Fibroblast of lung (primary cell): Measurements from ENCODE around the gene KRTAP5-6. TPM values are rescaled to one million over a fixed set of nuclear protein-coding genes. Genes with fewer than 3 reads are reported as not detected.
A peak's percentile ranks its signal among the peaks of the same experiment; 100 is the strongest.

ENCODE experiments used
- DNase-seq, 2 donors: peaks; one replicate each; pipeline versions ENCODE4 v3.0.0 to v3.0.0-alpha.2; 2010; ENCODE audit warnings: low read depth in 2 of 2
- H2AFZ ChIP-seq: 2 replicates; pipeline ENCODE4 v1.5.1; 2012; ENCODE audit warnings: low read length, control low read depth, inconsistent platforms
- H3K27ac ChIP-seq: 2 replicates; pipeline ENCODE4 v1.5.1; 2011; ENCODE audit warnings: low read length, control low read depth; ENCODE audit not compliant: insufficient read depth
- H3K27me3 ChIP-seq: 2 replicates; pipeline ENCODE4 v1.5.1; 2011; ENCODE audit warnings: mild to moderate bottlenecking, low read length; ENCODE audit not compliant: control insufficient read depth, insufficient read depth
- H3K36me3 ChIP-seq: 2 replicates; pipeline ENCODE4 v1.5.1; 2011; ENCODE audit warnings: low read length; ENCODE audit not compliant: control insufficient read depth, insufficient read depth
- H3K4me1 ChIP-seq: 2 replicates; pipeline ENCODE4 v1.5.1; 2011; ENCODE audit warnings: low read length; ENCODE audit not compliant: control insufficient read depth, insufficient read depth; ENCODE audit errors: extremely low read depth
- H3K4me2 ChIP-seq: 2 replicates; pipeline ENCODE4 v1.5.1; 2011; ENCODE audit warnings: low read length, control low read depth; ENCODE audit not compliant: insufficient read depth; ENCODE audit errors: extremely low read depth
- H3K4me3 ChIP-seq, 4 experiments: fragments of 200-600 bp in 1 of 4; sonication (generic) in 1 of 4; replicated peaks in 1 of 4; 2 replicates each; pipeline ENCODE4 v1.5.1; 2011 to 2016; ENCODE audit warnings: low read length in 4 of 4, low read depth in 3 of 4, mild to moderate bottlenecking in 3 of 4, control low read depth in 2 of 4, inconsistent platforms in 1 of 4, mixed read lengths in 1 of 4; ENCODE audit not compliant: insufficient read depth in 1 of 4; ENCODE audit errors: control extremely low read depth in 1 of 4
- H3K79me2 ChIP-seq: 2 replicates; pipeline ENCODE4 v1.5.1; 2012; ENCODE audit warnings: mild to moderate bottlenecking, low read length, inconsistent platforms; ENCODE audit not compliant: control insufficient read depth, insufficient read depth
- H3K9ac ChIP-seq: 2 replicates; pipeline ENCODE4 v1.5.1; 2011; ENCODE audit warnings: mild to moderate bottlenecking, low read length, control low read depth; ENCODE audit not compliant: insufficient read depth
- H3K9me3 ChIP-seq: 2 replicates; pipeline ENCODE4 v1.5.1; 2012; ENCODE audit warnings: low read depth, low read length; ENCODE audit not compliant: control insufficient read depth, insufficient read depth
- H4K20me1 ChIP-seq: 2 replicates; pipeline ENCODE4 v1.5.1; 2011; ENCODE audit warnings: low read length; ENCODE audit not compliant: control insufficient read depth, insufficient read depth; ENCODE audit errors: extremely low read depth
- CTCF ChIP-seq, 2 donors: IDR thresholded peaks in 1 of 2; conservative IDR thresholded peaks in 1 of 2; 1 replicate in 1 of 2; 2 replicates in 1 of 2; pipeline ENCODE4 v1.5.1; 2011 to 2012; ENCODE audit warnings: low read length in 2 of 2, control low read depth in 1 of 2, inconsistent platforms in 1 of 2, low read depth in 1 of 2, mild to moderate bottlenecking in 1 of 2
- EZH2 ChIP-seq: IDR thresholded peaks from 2 replicates; pipeline ENCODE4 v1.5.1; 2012; ENCODE audit warnings: low read length, control low read depth, mild to moderate bottlenecking; ENCODE audit errors: missing control alignments
- polyA plus RNA-seq, 2 donors: library from polyadenylated mRNA; depleted of rRNA in 1 of 2; stranded (reverse) in 1 of 2; unstranded in 1 of 2; fragments of >200 nt; gene quantifications; 2 replicates each; pipeline ENCODE4 v1.2.1, GENCODE V29; 2011 to 2012; ENCODE audit warnings: missing spikeins in 1 of 2
- total RNA-seq: library from RNA; depleted of rRNA; stranded (reverse); fragments of >200 nt; gene quantifications from 2 replicates; pipeline ENCODE4 v1.2.1, GENCODE V29; 2014

The KRTAP5-6 gene
- total and polyA plus RNA-seq, 2 donors (not counting 1 experiment from before 2014, with no cell fraction given) = not detected

DNA sequence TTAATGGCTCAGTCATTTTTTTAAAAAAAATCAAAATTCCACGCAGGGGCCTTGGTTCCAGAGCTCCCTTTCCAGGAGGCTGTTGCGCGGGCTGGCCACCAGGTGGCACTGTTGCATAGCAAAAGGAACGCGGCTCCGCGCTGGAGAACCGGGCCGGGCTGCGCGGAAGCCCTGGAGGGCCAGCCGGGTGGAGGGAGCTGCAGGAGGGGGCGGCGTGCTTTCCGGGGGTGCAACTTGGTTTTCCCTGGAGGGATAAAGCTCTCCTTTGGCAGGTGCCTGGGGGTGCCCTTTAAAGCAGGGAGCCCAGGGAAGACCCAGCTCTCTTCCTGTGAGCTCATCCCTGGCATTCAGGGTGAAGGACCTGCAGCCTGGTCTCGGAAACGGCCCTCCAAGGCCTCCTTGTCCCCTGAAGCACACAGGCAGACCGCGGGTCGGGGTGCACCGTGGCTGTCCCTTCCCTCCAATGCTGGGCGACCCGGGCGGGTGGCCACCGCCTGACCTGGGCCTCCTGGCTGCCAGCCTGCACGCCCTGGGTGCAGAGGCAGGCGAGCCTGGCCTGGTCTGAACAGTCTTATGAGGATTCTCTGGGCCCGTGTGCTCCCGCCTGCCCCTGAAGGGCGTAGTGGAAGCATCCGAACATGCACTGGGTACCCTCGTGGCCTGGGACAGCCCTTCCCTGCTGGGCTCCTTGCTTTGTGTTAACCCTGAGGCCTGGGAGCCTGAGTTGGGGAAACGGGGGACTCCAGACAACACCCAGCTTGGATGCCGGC lies 44.0 kb upstream of the KRTAP5-6 start:
- no peaks in the 10 kb centered on the region for H3K4me1 ChIP-seq
- H3K27ac ChIP-seq = no peak overlapping the region
- H3K9me3 ChIP-seq = no peaks in the 10 kb centered on the region
- peak; percentile 22 to 47 for DNase-seq
- peaks cover 4% of the 10 kb centered on the region for H3K27me3 ChIP-seq
- no peak overlapping the region for H3K4me3 ChIP-seq
- TF ChIP-seq CTCF (conservative IDR thresholded peaks at IDR 0.05 in 1 of 2, IDR thresholded peaks at IDR 0.05 in 1 of 2; ENCODE audit: low read depth in 1 of 2, low read length in 2 of 2) (peak; percentile 87 to 90), EZH2 (no peak)
- no peak overlapping the region for H3K9ac ChIP-seq
- H3K36me3 ChIP-seq = no peaks in the 10 kb centered on the region
- no peak overlapping the region for H2AFZ ChIP-seq
- no peaks in the 10 kb centered on the region for H4K20me1 ChIP-seq
- H3K4me2 ChIP-seq = no peak overlapping the region
- H3K79me2 ChIP-seq = no peaks in the 10 kb centered on the region

- H3K27ac ChIP-seq = no peak overlapping the region
- H3K4me1 ChIP-seq = no peaks in the 10 kb centered on the region
- H3K9ac ChIP-seq = no peak overlapping the region
- H3K4me2 ChIP-seq = no peak overlapping the region
- H2AFZ ChIP-seq = no peak overlapping the region
- no peaks in the 10 kb centered on the region for H3K9me3 ChIP-seq
- TF ChIP-seq CTCF (conservative IDR thresholded peaks at IDR 0.05 in 1 of 2, IDR thresholded peaks at IDR 0.05 in 1 of 2; ENCODE audit: low read depth in 1 of 2, low read length in 2 of 2) (no peak), EZH2 (no peak)
- H4K20me1 ChIP-seq = no peaks in the 10 kb centered on the region
- DNase-seq = no peak
- H3K27me3 ChIP-seq = peaks cover 4% of the 10 kb centered on the region
- no peaks in the 10 kb centered on the region for H3K36me3 ChIP-seq
- H3K4me3 ChIP-seq = no peak overlapping the region
- H3K79me2 ChIP-seq = no peaks in the 10 kb centered on the region
Observed at GRCh38 chr11:1653541-1654387, 43.2 kb upstream of the KRTAP5-6 start.

- TF ChIP-seq CTCF (conservative IDR thresholded peaks at IDR 0.05 in 1 of 2, IDR thresholded peaks at IDR 0.05 in 1 of 2; ENCODE audit: low read depth in 1 of 2, low read length in 2 of 2) (no peak), EZH2 (no peak)
- H3K4me2 ChIP-seq = no peak overlapping the region
- no peak overlapping the region for H3K9ac ChIP-seq
- no peaks in the 10 kb centered on the region for H3K9me3 ChIP-seq
- H4K20me1 ChIP-seq = no peaks in the 10 kb centered on the region
- no peak overlapping the region for H3K4me3 ChIP-seq
- no peak overlapping the region for H2AFZ ChIP-seq
- no peak for DNase-seq
- H3K4me1 ChIP-seq = no peaks in the 10 kb centered on the region
- no peak overlapping the region for H3K27ac ChIP-seq
- H3K79me2 ChIP-seq = no peaks in the 10 kb centered on the region
- no peaks in the 10 kb centered on the region for H3K36me3 ChIP-seq
- H3K27me3 ChIP-seq = peaks cover 4% of the 10 kb centered on the region
Observed at GRCh38 chr11:1654388-1655167, 42.4 kb upstream of the KRTAP5-6 start.
